Adrenal gland (tissue), 12 donors: ENCODE results near the gene PAK5. TPM values are rescaled to one million over a fixed set of nuclear protein-coding genes. Genes with fewer than 3 reads are reported as not detected.

Source experiments
- DNase-seq, 7 donors: peaks; one replicate each; pipeline ENCODE4 v3.0.0-alpha.2; 2019 to 2020
- H3K27ac ChIP-seq, 5 donors: fragments of 200-600 bp; sonication (generic) in 4 of 5; 1 replicate in 3 of 5; 2 replicates in 2 of 5; pipeline versions ENCODE4 v1.5.1 to v1.8.0; 2016 to 2020; ENCODE audit warnings: mild to moderate bottlenecking in 1 of 5
- H3K27me3 ChIP-seq: fragments of 200-600 bp; 2 replicates; pipeline ENCODE4 v1.8.0; 2021
- H3K36me3 ChIP-seq, 2 donors: fragments of 200-600 bp; replicated peaks in 1 of 2; 1 replicate in 1 of 2; 2 replicates in 1 of 2; pipeline versions ENCODE4 v1.5.1 to v1.8.0; 2018 to 2022
- H3K4me1 ChIP-seq, 2 donors: fragments of 200-600 bp; replicated peaks in 1 of 2; 1 replicate in 1 of 2; 2 replicates in 1 of 2; pipeline versions ENCODE4 v1.5.1 to v1.8.0; 2018 to 2021
- H3K4me3 ChIP-seq, 4 donors: fragments of 200-600 bp; sonication (generic) in 3 of 4; one replicate each; pipeline ENCODE4 v1.5.1; 2016 to 2018
- H3K9me3 ChIP-seq, 3 donors: fragments of 200-600 bp; sonication (generic) in 1 of 3; replicated peaks in 1 of 3; 1 replicate in 2 of 3; 2 replicates in 1 of 3; pipeline versions ENCODE4 v1.5.1 to v1.8.0; 2016 to 2021
- CTCF ChIP-seq, 6 experiments: fragments of 450-650 bp in 4 of 6; fragments of 200-600 bp in 2 of 6; sonication (generic) in 1 of 6; IDR thresholded peaks; 1 replicate in 5 of 6; 2 replicates in 1 of 6; pipeline versions ENCODE4 v1.5.1 to v1.8.0; 2016 to 2021; ENCODE audit warnings: antibody characterized with exemption in 6 of 6, mild to moderate bottlenecking in 2 of 6, moderate library complexity in 1 of 6
- POLR2A ChIP-seq, 2 donors: fragments of 450-650 bp; IDR thresholded peaks; one replicate each; pipeline ENCODE4 v1.6.1; 2017; ENCODE audit warnings: antibody characterized with exemption in 2 of 2, mild to moderate bottlenecking in 2 of 2, moderate library complexity in 1 of 2
- WGBS, 4 donors: extraction: QIAGEN DNeasy Blood & Tissue Kit in 2 of 4; methylation state at CpG; one replicate each; pipeline versions ENCODE4 v1.1.5 to v1.1.7; 2013 to 2017; 5-methylcytosine and 5-hydroxymethylcytosine counted together
- intact Hi-C, 2 donors: fragments of 100-400 bp; cut with DNase I; formaldehyde crosslinking; loops; one replicate each; pipeline versions ENCODE4 v1.14.1 to v1.15.0; 2022 to 2023
- polyA plus RNA-seq, 3 donors: library from polyadenylated mRNA; stranded (reverse); fragments of 200-250 nt in 2 of 3; fragments of 350-450 nt in 1 of 3; fragmentation: Illumina TruSeq in 1 of 3; extraction: RNeasy Lipid Tissue Mini Kit (QIAGEN cat#74804) in 1 of 3; gene quantifications; one replicate each; pipeline ENCODE4 v1.2.3, GENCODE V29; 2013 to 2014
- total RNA-seq, 9 donors: library from RNA; depleted of rRNA in 4 of 9; stranded (reverse); fragments of >200 nt in 4 of 9; fragments of 120-200 nt in 1 of 9; fragmentation: NEBNext Ultra II Directional in 1 of 9; extraction: Animal tissue kit (Norgen Biotek cat#: 25700) in 1 of 9; gene quantifications; one replicate each; pipeline versions ENCODE4 v1.1.0 to v1.2.4, GENCODE V29; 2013 to 2023
- donor health status: healthy with polysubstance abuse.
- donor health status: Bipolar disorder and iron deficiency.
- donor health status: DM: yes; HTN: yes; CAD: no.
- donor health status: DM: no; HTN: no; CAD: no.
- donor health status: DM: no; HTN: no; CAD: no.
- donor health status: DM: yes; HTN: yes; CAD: no.

Gene PAK5
- total and polyA plus RNA-seq, 12 donors = 1.2 to 17.0 (median 4.0) TPM

- TF ChIP-seq POLR2A (IDR thresholded peaks at IDR 0.05) = no peak
- no peak for TF ChIP-seq CTCF (IDR thresholded peaks at IDR 0.05)
- Histone ChIP-seq H3K4me3 (no peak overlapping the region), H3K27ac (no peak overlapping the region), H3K9me3 (no peaks in the 10 kb centered on the region), H3K4me1 (no peaks in the 10 kb centered on the region), H3K36me3 (no peaks in the 10 kb centered on the region), H3K27me3 (no peaks in the 10 kb centered on the region)
- no peak for DNase-seq
- 46 to 53% (median 52%) methylated on average over 2 of the region's 2 CpGs for WGBS, 4 donors
- intact Hi-C loops = no loop called here
Observed at GRCh38 chr20:9488063-9488462, 350.8 kb downstream of the PAK5 start.

Other genes starting within 250 kb of the PAK5 start
- gene ANKEF1, start 195.9 kb upstream of the PAK5 start, total RNA-seq = 10 to 100 TPM in 1 of 9 donors, 1 to 10 TPM in 8; 1.6 to 10.5 (median 3.2) TPM
- 1 to 10 TPM in 1 of 3 donors, under 1 TPM in 2; 0.61 to 5.0 (median 0.88) TPM for gene ANKEF1, start 195.9 kb upstream of the PAK5 start, polyA plus RNA-seq